Endothelial cell (in vitro differentiated cells): ENCODE results near the gene NYAP1. TPM values are rescaled to one million over a fixed set of nuclear protein-coding genes. Genes with fewer than 3 reads are reported as not detected.

Source experiments
- DNase-seq: peaks from one replicate; pipeline ENCODE4 v3.0.0; 2021; ENCODE audit warnings: low spot score
- H3K27ac Mint-ChIP-seq: one replicate; pipeline ENCODE4 v1.8.0; 2021; ENCODE audit warnings: mixed read lengths, inconsistent platforms; ENCODE audit not compliant: unreplicated experiment
- H3K27me3 Mint-ChIP-seq: one replicate; pipeline ENCODE4 v1.8.0; 2021; ENCODE audit warnings: mild to moderate bottlenecking, moderate library complexity, mixed read lengths, inconsistent platforms; ENCODE audit not compliant: unreplicated experiment
- H3K36me3 Mint-ChIP-seq: one replicate; pipeline ENCODE4 v1.8.0; 2021; ENCODE audit warnings: mild to moderate bottlenecking, low read depth, mixed read lengths, inconsistent platforms; ENCODE audit not compliant: unreplicated experiment
- H3K4me1 Mint-ChIP-seq: one replicate; pipeline ENCODE4 v1.8.0; 2021; ENCODE audit warnings: mild to moderate bottlenecking, mixed read lengths, inconsistent platforms; ENCODE audit not compliant: unreplicated experiment
- H3K4me3 Mint-ChIP-seq: one replicate; pipeline ENCODE4 v1.8.0; 2021; ENCODE audit warnings: mild to moderate bottlenecking, mixed read lengths, inconsistent platforms; ENCODE audit not compliant: unreplicated experiment
- H3K9me3 Mint-ChIP-seq: one replicate; pipeline ENCODE4 v1.8.0; 2021; ENCODE audit warnings: mixed read lengths, inconsistent platforms; ENCODE audit not compliant: unreplicated experiment
- total RNA-seq: library from RNA; stranded (reverse); fragmentation: NEBNext Ultra II Directional; extraction: Animal tissue kit (Norgen Biotek cat#: 25700); gene quantifications from one replicate; pipeline ENCODE4 v1.2.1, GENCODE V29; 2021; ENCODE audit not compliant: unreplicated experiment
- TF ChIP-seq, protein P1 (sequence below): fragments of 200-600 bp; sonication (generic); IDR thresholded peaks from one replicate; pipeline ENCODE4 v1.5.0; 2021; ENCODE audit warnings: antibody characterized with exemption; ENCODE audit not compliant: unreplicated experiment

NYAP1 gene
- total RNA-seq, 1 donor from 2014 or later, result 2.2 TPM

DNA sequence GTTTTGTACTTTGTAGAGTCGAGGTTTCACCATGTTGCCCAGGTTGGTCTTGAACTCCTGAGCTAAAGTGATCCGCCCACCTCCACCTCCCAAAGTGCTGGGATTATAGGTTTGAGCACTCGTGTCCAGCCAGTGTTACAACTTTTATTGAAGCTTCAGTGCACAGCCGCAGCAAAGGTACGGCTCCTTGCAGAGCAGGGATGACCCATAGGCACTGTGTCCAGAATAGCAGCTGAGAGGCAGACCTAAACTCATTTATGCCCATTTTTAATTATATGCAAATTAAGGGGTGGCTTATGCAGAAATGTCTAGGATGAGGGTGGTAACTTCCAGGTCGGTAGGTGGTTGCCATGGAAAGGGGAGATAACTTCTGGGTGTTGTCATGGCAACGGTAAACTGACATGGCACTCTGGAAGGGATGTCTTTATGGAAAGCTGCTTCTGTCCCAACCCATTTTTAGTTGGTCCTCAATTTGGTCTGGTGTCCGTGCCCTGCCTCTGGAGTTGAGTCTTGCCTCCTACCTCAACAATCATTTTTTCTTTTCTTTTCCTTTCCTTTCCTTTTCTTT, 22.7 kb downstream of the NYAP1 start:
- H3K27me3 Mint-ChIP-seq, result no peaks in the 10 kb centered on the region
- no peaks in the 10 kb centered on the region for H3K4me1 Mint-ChIP-seq
- DNase-seq, result no peak
- H3K27ac Mint-ChIP-seq, result no peak overlapping the region
- H3K4me3 Mint-ChIP-seq, result no peak overlapping the region
- H3K36me3 Mint-ChIP-seq, result no peaks in the 10 kb centered on the region
- TF ChIP-seq, protein P1, sequence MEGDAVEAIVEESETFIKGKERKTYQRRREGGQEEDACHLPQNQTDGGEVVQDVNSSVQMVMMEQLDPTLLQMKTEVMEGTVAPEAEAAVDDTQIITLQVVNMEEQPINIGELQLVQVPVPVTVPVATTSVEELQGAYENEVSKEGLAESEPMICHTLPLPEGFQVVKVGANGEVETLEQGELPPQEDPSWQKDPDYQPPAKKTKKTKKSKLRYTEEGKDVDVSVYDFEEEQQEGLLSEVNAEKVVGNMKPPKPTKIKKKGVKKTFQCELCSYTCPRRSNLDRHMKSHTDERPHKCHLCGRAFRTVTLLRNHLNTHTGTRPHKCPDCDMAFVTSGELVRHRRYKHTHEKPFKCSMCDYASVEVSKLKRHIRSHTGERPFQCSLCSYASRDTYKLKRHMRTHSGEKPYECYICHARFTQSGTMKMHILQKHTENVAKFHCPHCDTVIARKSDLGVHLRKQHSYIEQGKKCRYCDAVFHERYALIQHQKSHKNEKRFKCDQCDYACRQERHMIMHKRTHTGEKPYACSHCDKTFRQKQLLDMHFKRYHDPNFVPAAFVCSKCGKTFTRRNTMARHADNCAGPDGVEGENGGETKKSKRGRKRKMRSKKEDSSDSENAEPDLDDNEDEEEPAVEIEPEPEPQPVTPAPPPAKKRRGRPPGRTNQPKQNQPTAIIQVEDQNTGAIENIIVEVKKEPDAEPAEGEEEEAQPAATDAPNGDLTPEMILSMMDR, result no peak
- no peaks in the 10 kb centered on the region for H3K9me3 Mint-ChIP-seq

DNA sequence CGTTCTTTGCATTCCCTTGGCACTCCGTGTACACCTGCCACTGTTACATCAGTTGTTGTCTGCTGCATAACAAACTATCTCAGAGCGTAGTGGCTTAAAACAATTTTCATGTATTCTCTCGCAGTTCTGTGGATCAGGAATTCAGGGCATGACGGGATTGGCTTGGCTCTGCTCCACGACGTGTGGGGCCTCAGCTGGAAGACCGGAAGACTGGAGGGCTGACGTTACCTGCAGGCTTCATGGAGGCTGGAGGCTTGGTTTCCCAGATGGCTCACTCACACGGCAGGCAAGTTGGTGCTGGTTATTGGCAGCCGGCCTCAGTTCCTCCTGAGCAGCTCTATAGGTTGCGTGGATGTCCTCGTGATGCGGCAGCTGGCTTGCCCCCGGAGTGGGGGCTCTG, 25.5 kb downstream of the NYAP1 start:
- no peaks in the 10 kb centered on the region for H3K9me3 Mint-ChIP-seq
- TF ChIP-seq, protein P1, result no peak
- H3K27ac Mint-ChIP-seq, result no peak overlapping the region
- no peak overlapping the region for H3K4me3 Mint-ChIP-seq
- H3K4me1 Mint-ChIP-seq, result peaks cover 3% of the 10 kb centered on the region
- peaks cover 4% of the 10 kb centered on the region for H3K27me3 Mint-ChIP-seq
- H3K36me3 Mint-ChIP-seq, result no peaks in the 10 kb centered on the region
- no peak for DNase-seq

DNA sequence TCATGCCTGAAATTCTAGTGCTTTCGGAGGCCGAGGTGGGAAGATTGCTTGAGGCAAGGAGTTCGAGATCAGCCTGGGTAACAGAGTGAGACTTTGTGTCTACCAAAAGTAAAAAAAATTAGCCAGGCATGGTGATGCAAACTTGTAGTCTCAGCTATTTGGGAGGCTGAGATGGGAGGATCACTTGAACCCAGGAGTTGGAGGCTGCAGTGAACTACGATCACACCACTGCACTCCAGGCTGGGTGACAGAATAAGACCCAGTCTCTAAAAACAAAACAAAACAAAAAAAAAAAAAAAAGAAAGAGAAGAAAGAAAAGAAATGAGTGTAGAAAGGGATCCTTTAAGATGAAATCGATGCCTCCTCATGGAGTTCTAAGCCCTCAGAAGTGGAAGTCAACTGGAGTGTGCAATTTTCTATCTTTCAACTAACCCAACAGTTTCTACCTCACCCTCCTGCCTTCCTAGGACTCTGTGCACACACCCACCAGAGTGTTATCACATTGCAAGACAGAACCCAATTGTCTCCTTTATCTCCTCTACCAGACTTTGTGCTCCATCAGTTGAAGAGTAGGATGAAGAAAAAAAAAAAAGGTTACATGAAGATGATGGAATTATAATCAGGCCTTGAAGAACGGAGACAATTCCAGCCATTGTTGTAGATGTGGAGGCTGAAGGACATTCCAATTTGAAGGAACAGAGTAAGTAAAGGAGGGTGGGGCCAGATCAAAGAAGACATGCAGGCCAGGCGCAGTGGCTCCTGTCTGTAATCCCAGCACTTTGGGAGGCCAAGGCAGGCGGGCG, 26.9 kb downstream of the NYAP1 start:
- Mint-ChIP-seq H3K9me3 (no peaks in the 10 kb centered on the region), H3K36me3 (no peaks in the 10 kb centered on the region), H3K4me1 (peaks cover 8% of the 10 kb centered on the region), H3K27me3 (peaks cover 4% of the 10 kb centered on the region), H3K27ac (no peak overlapping the region), H3K4me3 (no peak overlapping the region)
- TF ChIP-seq, protein P1, result no peak
- no peak for DNase-seq

DNA sequence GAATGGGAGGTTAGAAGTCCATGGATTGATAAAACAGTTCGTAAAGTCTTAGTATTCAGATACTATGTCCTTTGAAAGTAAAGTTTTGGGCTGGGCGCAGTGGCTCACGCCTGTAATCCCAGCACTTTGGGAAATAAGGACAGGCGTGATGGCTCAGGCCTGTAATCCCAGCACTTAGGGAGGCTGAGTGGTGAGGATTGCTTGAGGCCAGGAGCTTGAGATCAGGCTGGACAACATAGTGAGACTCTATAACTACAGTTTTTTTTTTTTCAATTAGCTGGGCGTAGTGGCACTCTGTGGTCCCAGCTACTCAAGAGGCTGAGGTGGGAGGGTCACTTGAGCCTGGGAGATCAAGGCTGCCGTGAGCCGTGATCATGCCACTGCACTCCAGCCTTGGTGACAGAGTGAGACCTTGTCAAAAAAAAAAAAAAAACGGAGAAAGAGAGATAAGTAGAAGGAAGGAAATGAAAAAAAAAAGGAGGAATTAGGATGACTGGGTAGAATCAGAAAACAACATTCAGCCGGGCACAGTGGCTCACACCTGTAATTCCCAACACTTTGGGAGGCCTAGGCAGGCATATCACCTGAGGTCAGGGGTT, 29.6 kb downstream of the NYAP1 start:
- Mint-ChIP-seq H3K4me1 (peaks cover 8% of the 10 kb centered on the region), H3K27ac (no peak overlapping the region), H3K9me3 (no peaks in the 10 kb centered on the region), H3K4me3 (no peak overlapping the region), H3K27me3 (peaks cover 4% of the 10 kb centered on the region), H3K36me3 (no peaks in the 10 kb centered on the region)
- TF ChIP-seq, protein P1, result no peak
- DNase-seq, result no peak

DNA sequence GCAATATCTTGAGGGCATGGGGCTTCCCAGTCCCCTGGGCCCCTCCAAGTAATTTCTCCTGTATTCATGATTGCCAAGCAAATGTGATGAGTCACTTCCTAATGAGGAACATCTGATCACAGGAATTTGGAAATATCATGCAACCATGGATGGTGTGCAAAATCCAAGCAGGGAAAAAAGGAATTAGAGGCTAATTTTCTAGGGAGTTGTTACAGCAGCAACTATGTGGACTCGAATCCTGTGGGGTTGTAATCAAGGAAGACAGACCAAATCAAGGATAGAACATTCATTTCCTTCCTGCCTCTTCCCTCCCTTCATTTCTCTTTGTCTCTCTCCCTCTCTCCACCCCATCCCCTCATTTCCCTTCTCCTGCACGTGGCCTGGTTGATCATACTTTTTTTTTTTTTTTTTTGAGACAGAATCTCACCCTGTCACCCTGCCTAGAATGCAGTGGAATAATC, 31.4 kb downstream of the NYAP1 start:
- Mint-ChIP-seq H3K36me3 (no peaks in the 10 kb centered on the region), H3K9me3 (no peaks in the 10 kb centered on the region), H3K4me3 (no peak overlapping the region), H3K27ac (peak overlapping the region; percentile 61), H3K4me1 (peaks cover 8% of the 10 kb centered on the region), H3K27me3 (peaks cover 4% of the 10 kb centered on the region)
- no peak for DNase-seq
- TF ChIP-seq, protein P1, result no peak
